Stomach smooth muscle (tissue), 2 donors: ENCODE results near the gene EHHADH.
"Not testable (repeated sequence)": the region's sequence is repeated elsewhere in the genome, so short reads cannot be mapped to it uniquely, and the experiment has no call there.

Experiments
- H3K27ac ChIP-seq: one replicate; pipeline ENCODE4 v1.7.0; 2013; ENCODE audit warnings: mild to moderate bottlenecking, low read length, inconsistent platforms
- H3K27me3 ChIP-seq, 2 donors: one replicate each; pipeline ENCODE4 v1.7.0; 2013; ENCODE audit warnings: low read length in 2 of 2; ENCODE audit not compliant: insufficient read depth in 2 of 2, control insufficient read depth in 1 of 2
- H3K36me3 ChIP-seq, 2 donors: one replicate each; pipeline ENCODE4 v1.7.0; 2013; ENCODE audit warnings: low read length in 2 of 2; ENCODE audit not compliant: control insufficient read depth in 2 of 2, insufficient read depth in 2 of 2
- H3K4me1 ChIP-seq: one replicate; pipeline ENCODE4 v1.7.0; 2013; ENCODE audit warnings: low read length; ENCODE audit not compliant: control insufficient read depth, insufficient read depth
- H3K4me3 ChIP-seq, 2 donors: one replicate each; pipeline ENCODE4 v1.7.0; 2013; ENCODE audit warnings: low read length in 2 of 2
- H3K9ac ChIP-seq, 2 donors: one replicate each; pipeline ENCODE4 v1.7.0; 2013; ENCODE audit warnings: low read length in 2 of 2, mild to moderate bottlenecking in 1 of 2
- H3K9me3 ChIP-seq, 2 donors: one replicate each; pipeline ENCODE4 v1.7.0; 2013; ENCODE audit warnings: low read length in 2 of 2; ENCODE audit not compliant: control insufficient read depth in 2 of 2
- donor health status: healthy.
- donor health status: Pancreatic carcinoma.

Gene EHHADH

GRCh38 chr3:185251272-185251671 lies 2.6 kb downstream of the EHHADH start:
- Histone ChIP-seq H3K27ac (no peak overlapping the region), H3K9ac (no peak overlapping the region), H3K9me3 (no peaks in the 10 kb centered on the region), H3K36me3 (peaks cover 0 to 3% of the 10 kb centered on the region in 2 donors), H3K4me3 (no peak overlapping the region), H3K27me3 (no peaks in the 10 kb centered on the region), H3K4me1 (no peaks in the 10 kb centered on the region)

GRCh38 chr3:185250653-185251052 lies 3.2 kb downstream of the EHHADH start:
- Histone ChIP-seq H3K27me3 (no peaks in the 10 kb centered on the region), H3K4me3 (no peak overlapping the region), H3K9ac (no peak overlapping the region), H3K9me3 (no peaks in the 10 kb centered on the region), H3K36me3 (peaks cover 0 to 3% of the 10 kb centered on the region in 2 donors), H3K4me1 (no peaks in the 10 kb centered on the region), H3K27ac (no peak overlapping the region)

GRCh38 chr3:185250247-185250646 lies 3.6 kb downstream of the EHHADH start:
- H3K9me3 ChIP-seq = no peaks in the 10 kb centered on the region
- H3K27me3 ChIP-seq = no peaks in the 10 kb centered on the region
- H3K9ac ChIP-seq = no peak overlapping the region
- H3K36me3 ChIP-seq = peaks cover 0 to 3% of the 10 kb centered on the region in 2 donors
- no peaks in the 10 kb centered on the region for H3K4me1 ChIP-seq
- no peak overlapping the region for H3K27ac ChIP-seq
- no peak overlapping the region for H3K4me3 ChIP-seq

GRCh38 chr3:185242642-185243041 lies 11.2 kb downstream of the EHHADH start:
- Histone ChIP-seq H3K9ac (no peak overlapping the region), H3K9me3 (peaks cover 0 to 5% of the 10 kb centered on the region in 2 donors), H3K4me3 (no peak overlapping the region), H3K27ac (no peak overlapping the region), H3K36me3 (no peaks in the 10 kb centered on the region), H3K27me3 (no peaks in the 10 kb centered on the region), H3K4me1 (no peaks in the 10 kb centered on the region)

- Histone ChIP-seq H3K4me3 (no peak overlapping the region), H3K4me1 (no peaks in the 10 kb centered on the region), H3K9me3 (peaks cover 2 to 6% of the 10 kb centered on the region in 2 donors), H3K9ac (no peak overlapping the region), H3K36me3 (peaks cover 0 to 3% of the 10 kb centered on the region in 2 donors), H3K27me3 (no peaks in the 10 kb centered on the region), H3K27ac (no peak overlapping the region)
Measured at GRCh38 chr3:185236969-185237368, 16.9 kb downstream of the EHHADH start.

GRCh38 chr3:185233328-185233727 lies 20.5 kb downstream of the EHHADH start:
- Histone ChIP-seq H3K9me3 (peaks cover 2 to 6% of the 10 kb centered on the region in 2 donors), H3K4me1 (no peaks in the 10 kb centered on the region), H3K4me3 (no peak overlapping the region), H3K36me3 (peaks cover 3 to 5% of the 10 kb centered on the region in 2 donors), H3K27me3 (no peaks in the 10 kb centered on the region), H3K9ac (no peak overlapping the region), H3K27ac (no peak overlapping the region)

- not testable (repeated sequence) for H3K4me3 ChIP-seq, H3K9ac ChIP-seq, H3K27me3 ChIP-seq, H3K27ac ChIP-seq, H3K4me1 ChIP-seq, H3K9me3 ChIP-seq, H3K36me3 ChIP-seq
Measured at GRCh38 chr3:185226526-185226925, 27.3 kb downstream of the EHHADH start.

- Histone ChIP-seq H3K27ac (no peak overlapping the region), H3K36me3 (peaks cover 2 to 5% of the 10 kb centered on the region in 2 donors), H3K4me1 (no peaks in the 10 kb centered on the region), H3K4me3 (no peak overlapping the region), H3K27me3 (no peaks in the 10 kb centered on the region), H3K9me3 (no peaks in the 10 kb centered on the region), H3K9ac (no peak overlapping the region)
Measured at GRCh38 chr3:185225523-185225922, 28.3 kb downstream of the EHHADH start.

GRCh38 chr3:185225080-185225479 lies 28.8 kb downstream of the EHHADH start:
- Histone ChIP-seq H3K4me3 (no peak overlapping the region), H3K36me3 (peaks cover 2 to 5% of the 10 kb centered on the region in 2 donors), H3K27ac (no peak overlapping the region), H3K27me3 (no peaks in the 10 kb centered on the region), H3K4me1 (no peaks in the 10 kb centered on the region), H3K9me3 (no peaks in the 10 kb centered on the region), H3K9ac (no peak overlapping the region)

- Histone ChIP-seq H3K9ac (no peak overlapping the region), H3K4me1 (no peaks in the 10 kb centered on the region), H3K27me3 (no peaks in the 10 kb centered on the region), H3K9me3 (no peaks in the 10 kb centered on the region), H3K27ac (no peak overlapping the region), H3K4me3 (no peak overlapping the region), H3K36me3 (peaks cover 0 to 2% of the 10 kb centered on the region in 2 donors)
Measured at GRCh38 chr3:185221203-185221602, 32.6 kb downstream of the EHHADH start.

GRCh38 chr3:185216607-185216958 lies 37.3 kb downstream of the EHHADH start:
- Histone ChIP-seq H3K9me3 (no peaks in the 10 kb centered on the region), H3K27me3 (no peaks in the 10 kb centered on the region), H3K4me1 (no peaks in the 10 kb centered on the region), H3K36me3 (no peaks in the 10 kb centered on the region), H3K9ac (peak overlapping the region in 1 of 2 donors; percentile 9), H3K27ac (no peak overlapping the region), H3K4me3 (no peak overlapping the region)
